NCI-H2081 (cell line): Measurements from ENCODE around the gene EEF1A1.

ENCODE experiments used
- DNase-seq, 2 experiments: peaks; one replicate each; lab custom pipeline; 2025; lab: John Stamatoyannopoulos, UW

EEF1A1 gene

DNA sequence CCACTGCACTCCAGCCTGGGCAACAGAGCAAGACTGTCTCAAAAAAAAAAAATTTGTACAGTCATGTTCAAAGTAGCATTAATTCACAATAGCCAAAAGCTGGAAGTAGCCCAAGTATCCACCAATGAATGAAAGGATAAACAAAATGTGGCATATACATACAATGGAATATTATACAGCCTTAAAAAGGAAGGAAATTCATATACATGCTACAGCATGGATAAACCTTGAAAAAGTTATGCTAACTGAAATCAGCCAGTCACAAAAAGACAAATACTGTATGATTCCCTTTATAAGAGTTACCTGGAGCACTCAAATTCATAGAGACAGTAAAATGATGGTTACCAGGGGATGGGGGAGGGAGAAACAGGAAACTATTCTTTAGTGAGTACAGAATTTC lies 15.7 kb downstream of the EEF1A1 start:
- no peak for DNase-seq

DNA sequence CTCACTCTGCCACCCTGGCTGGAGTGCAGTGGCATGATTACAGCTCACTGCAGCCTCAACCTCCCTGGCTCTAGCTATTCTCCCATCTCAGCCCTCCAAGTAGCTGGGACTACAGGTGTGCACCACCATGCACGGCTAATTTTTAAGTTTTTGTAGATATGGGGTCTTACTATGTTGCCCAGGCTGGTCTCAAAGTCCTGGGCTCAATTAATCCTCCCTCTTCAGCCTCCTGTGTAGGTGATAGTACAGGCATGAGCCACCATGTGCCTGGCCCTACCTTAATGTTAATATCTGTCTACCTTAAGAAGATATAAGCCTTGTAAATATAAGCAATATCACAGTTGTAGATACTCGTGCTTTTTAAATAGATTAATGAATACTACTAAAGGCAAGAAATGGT lies 16.7 kb downstream of the EEF1A1 start:
- no peak for DNase-seq

DNA sequence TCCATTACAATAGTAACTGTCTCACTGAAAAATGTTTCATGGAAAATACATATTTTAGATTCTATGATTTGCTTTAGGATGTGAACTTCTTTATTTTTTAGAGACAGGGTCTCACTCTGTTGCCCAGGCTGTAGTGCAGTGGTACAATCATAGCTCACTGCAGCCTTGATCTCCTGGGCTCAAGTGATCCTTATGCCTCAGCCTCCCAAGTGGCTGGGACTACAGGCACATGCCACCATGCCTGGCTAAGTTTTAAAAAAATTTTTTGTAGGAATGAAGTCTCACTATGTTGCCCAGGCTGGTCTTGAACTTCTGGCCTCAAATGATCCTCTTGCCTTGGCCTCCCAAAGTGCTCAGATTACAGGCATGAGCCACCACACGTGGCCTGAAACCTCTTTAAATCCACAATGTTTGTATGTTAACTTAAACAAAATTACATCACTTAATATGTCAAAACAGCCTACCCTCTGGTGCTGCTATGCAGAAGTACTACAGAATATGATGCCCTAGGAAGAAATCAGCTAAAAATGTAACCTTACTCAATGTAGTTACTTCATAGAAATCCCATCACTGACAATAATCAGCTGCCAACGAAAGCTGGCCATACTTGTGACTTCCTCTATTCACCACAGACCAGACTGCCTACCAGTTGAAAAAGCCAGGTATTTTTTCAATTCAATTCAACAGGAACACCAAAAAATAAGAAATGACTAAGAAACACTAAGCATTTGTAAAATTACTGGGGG lies 17.6 kb downstream of the EEF1A1 start:
- no peak for DNase-seq

DNA sequence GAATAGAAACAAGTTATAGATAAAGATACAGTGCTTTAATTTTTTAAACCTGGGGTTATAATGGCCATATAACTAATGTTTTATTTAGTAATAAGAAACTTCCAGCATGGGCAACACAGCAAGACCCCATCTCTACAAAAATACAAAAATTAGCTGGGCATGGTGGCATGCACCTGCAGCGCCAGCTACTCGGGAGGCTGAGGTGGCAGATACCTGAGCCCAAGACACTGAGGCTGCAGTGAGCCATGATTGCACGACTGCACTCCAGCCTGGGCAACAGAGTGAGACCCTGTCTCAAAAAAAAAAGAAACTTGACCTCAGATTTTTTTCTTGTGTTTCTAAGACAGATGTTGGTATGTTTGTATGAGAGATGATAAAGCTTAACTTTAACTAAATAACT lies 22.9 kb downstream of the EEF1A1 start:
- DNase-seq, result no peak

DNA sequence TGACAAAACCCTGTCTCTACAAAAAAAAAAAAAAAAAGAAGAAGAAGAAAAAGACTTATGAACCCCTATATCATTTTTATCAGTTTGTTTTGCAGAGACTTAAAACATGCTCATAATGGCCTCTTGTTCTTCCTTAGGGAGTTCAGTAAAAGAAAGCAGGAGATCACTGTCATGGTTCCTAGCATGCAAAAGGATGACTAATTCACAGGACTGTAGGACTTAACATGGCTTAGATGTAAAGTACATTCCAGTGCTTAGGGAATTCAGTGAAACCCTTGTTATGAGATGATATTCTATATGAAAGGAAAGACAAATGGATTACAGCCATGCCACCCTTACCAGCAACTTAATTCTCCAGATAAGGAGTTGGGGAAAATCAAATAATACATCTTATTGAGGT lies 29.5 kb downstream of the EEF1A1 start:
- no peak for DNase-seq

DNA sequence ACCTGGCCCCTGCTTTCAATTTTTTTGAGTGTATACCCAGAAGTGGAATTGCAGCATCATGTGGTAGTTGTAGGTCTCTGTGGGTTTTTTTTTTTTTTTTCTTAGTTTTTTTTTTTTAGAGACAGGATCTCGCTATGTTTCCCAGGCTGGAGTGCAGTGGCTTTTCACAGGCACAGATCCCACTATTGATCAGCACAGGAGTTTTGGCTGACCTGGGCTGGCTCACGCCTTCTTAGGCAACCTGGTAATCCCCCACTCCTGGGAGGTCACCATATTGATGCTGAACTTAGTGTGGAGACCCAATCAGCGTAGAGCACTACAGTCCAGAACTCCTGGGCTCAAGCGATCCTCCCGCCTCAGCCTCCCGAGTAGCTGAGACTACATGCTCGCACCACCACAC lies 33.4 kb downstream of the EEF1A1 start:
- DNase-seq, result no peak

DNA sequence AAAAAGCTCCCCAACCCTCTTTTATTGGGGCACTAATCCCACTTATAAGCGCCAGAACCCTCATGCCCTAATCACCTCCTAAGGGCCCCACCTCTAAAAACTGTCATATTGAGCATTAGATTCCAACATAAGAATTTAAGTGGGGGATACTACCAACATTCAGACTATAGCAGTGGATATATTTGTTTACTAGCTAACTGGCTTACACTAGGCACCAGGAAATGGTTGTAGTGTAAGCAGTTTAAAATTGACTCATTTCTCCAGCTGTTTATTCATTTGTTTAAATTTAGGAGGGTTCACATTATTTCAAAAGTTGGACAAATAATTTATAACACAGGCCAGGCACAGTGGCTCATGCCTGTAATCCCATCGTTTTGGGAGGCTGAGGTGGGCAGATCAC lies 36.4 kb downstream of the EEF1A1 start:
- DNase-seq, result no peak

DNA sequence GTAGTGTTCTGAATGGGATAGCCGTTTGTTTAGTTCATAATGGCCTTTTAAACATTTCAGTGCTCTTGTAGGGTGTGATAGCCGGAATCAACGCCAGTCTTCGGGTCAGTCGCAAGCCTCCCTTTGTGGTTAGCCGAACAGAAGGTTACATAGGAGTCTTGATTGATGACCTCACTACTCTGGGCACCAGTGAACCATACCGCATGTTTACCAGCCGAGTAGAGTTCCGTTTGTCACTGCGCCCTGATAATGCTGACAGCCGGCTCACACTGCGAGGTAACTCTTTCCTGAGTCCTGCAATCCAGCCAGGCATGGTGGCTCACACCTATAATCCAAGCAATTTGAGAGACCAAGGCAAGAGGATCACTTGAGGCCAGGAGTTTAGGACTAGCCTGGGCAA lies 38.9 kb downstream of the EEF1A1 start:
- DNase-seq, result no peak

DNA sequence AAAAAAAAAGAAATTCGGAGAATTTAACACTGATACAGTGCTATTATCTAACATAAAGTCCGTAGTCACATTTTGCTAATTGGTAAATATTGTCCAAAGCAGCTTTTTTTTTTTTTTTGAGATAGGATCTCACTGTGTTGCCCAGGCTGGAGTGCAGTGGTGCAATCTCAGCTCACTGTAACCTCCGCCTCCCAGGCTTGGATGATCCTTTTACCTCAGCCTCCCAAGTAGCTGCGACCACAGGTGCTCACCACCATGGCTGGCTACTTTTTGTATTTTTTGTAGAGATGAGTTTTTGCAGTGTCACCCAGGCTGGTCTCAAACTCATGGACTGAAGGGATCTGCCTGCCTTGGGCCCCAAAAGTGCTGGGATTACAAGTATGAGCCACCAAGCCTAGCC lies 43.4 kb downstream of the EEF1A1 start:
- no peak for DNase-seq

DNA sequence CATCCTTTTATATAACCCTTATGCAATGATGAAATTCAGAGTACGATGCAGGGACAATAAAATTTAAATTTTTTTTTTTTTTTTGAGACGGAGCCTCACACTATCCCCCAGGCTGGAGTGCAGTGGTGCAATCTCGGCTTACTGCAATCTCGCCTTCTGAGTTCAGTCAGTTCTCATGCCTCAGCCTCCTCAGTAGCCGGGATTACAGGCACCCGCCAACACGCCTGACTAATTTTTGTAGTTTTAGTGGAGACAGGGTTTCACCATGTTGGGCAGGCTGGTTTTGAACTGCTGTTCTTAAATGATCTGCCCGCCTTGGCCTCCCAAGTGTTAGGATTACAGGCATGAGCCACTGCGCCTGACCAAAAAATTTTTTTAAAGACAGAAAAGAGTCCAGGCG lies 44.1 kb downstream of the EEF1A1 start:
- DNase-seq, result no peak

DNA sequence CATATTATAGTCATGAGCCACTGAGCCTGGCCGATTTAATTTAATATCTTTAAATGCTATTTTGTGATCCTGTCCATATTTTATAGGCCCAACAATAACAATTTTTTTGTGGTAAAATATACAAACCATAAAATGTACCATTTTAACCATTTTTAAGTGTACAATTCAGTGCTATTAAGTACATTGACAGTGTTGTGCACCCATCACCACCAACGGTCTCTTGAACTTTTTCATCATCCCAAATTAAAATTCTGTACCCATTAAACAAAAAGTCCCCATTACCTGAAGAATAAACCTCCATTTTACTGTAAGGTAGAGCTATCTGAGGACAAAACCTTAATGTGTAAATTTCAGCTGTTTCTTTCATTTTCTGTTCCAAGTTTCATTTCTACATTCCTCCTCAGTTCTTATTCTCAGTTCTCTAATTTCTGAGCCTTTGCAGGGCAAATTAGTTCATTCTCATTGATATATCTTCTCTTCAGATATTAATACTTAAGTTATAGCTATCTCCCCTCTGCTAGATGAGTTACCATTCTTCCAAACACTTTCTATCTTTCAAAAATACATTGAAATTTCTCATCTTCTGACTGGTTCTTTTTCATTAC lies 49.0 kb downstream of the EEF1A1 start:
- no peak for DNase-seq
